HG02610 (cell line): Measurements from ENCODE around the gene ZBTB16.

Source experiments
- ATAC-seq: cut with Tn5 transposase; IDR thresholded peaks from one replicate; pipeline ENCODE4 v1.9.1; 2021; ENCODE audit warnings: mild to moderate bottlenecking, moderate library complexity; ENCODE audit not compliant: unreplicated experiment

The ZBTB16 gene

DNA sequence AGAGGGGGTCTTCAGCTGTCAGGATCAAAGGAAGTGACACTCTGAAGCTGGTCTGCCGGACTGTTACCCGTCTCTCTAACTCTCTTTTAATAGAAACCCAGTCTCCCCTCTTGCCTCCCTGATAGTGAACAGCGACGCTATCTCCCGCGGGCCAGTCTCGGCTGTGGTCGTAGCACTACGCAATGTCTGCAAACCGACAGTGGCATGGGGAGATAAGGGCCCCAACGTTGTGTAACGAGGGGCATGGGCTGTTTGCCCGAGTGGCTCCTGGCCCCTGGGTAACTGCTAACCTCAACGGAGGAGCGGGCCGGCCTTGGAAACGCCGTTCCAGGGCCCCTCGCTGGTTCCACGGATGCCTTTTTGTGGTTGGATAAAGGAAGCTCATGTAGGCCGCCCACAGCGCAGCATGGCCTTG is 23.3 kb downstream of the ZBTB16 start:
- no peak for ATAC-seq

DNA sequence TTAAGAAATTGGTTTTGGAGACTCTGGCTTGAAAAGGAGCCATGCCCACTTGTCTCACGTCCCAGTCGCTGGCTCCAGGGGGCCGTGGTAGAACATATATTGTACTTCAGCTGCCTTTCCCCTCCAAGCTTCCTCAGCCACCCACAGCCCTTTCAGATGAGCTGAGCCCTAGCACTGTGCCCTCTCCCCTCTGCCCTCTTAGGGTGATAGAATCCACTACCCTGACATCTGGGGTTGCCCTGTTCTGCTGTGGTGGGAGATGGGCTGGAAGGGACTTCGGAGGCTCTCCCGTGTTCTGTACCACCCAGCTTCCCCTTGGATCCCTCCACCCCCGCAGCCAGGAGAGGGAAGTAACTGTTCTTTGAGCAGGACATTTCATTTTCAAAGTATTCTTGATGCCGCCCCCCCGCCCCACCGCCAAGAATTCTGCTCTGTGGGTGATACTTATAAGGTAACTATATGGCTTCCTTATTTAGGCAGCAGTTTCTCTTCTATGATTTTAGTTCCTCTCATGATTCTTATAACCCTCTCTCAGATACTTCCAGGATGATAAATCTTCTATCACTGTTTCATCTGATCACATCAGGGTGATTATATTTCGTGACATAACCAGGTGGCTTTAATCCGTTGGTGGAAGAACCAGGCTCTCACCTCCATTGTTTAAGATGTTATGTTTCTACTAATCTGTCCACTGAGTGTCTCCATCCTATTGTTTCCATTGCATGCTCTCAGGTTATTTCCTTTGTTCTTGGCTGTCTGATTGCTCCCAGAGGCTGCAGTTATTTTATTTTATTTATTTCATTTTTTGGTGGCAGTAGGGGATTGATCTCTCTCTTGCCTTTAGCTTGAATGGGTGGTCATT is 24.1 kb downstream of the ZBTB16 start:
- ATAC-seq: no peak

DNA sequence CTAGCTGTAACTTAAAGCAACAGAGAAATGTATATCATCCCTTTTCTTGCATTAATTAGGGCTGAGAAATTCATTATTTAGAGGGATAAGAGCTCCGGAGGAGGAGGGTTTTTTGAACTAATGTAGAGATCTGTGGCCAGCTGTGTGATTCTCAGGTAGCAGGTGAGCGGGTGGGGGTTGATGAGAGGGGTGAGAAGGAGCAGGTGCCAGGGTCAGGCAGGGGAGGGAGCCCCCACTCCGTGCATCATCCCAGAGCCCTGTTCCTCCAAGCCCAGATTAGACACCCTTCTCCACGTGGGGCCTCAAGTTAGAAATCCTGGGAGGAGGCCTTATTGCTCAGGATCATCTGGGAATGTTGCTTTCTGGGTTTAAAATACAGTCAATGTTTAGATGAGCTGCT is 24.9 kb downstream of the ZBTB16 start:
- ATAC-seq: no peak

DNA sequence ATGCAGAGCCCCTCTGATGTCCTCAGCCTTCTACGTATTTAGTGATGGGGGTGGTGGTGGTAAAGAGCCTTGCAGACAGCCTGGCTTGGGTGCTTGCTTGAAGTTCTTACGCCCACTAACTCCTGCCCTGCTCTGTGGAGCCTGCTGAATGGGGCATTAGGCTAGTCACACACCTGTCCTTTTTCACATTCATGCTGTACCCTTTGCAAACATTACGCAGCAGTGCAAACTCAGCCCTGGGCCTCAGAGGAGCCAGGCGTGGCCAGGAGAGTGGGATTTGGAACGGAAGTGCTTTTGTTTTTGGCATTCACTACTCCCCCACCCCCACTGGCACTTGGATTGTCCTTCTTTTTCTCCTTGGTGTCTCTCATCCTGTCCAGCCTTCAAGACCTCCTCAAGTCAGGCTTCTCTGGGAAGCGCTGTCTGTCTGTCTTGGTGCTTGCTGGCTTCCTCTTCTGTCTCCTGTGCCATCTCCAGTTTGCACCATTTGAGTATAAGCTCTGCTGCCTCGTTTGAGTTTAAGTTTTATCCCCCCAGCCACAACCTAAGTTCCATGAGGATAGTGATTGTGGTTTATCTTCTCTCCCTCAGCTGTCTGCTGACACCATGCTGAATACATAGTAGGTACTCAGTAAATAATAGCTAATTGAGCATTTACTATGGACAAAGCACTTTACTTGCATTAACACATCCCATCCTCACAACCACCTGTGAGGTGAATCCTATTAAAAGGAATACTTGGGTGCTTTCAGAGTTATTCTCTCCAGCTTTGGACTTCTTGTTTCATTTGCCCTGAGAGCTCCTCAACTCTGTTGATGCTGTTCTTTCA is 26.7 kb downstream of the ZBTB16 start:
- no peak for ATAC-seq

GRCh38 chr11:114087025-114087424 is 27.5 kb downstream of the ZBTB16 start:
- ATAC-seq: no peak

DNA sequence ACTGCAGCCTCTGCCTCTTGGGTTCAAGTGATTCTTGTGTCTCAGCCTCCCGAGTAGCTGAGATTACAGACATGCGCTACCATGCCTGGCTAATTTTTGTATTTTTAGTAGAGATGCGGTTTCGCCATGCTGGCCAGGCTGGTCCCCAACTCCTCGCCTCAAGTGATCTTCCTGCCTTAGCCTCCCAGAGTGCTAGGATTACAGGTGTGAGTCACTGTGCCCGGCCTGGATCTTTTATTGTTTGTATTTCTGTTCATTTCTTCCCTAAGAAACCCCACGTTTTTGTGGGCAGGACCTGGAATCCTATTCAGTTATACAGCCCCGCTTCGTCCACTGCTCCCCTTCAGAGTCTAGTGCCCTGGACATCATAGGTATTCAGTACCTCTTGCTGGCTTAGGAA is 28.7 kb downstream of the ZBTB16 start:
- no peak for ATAC-seq

- ATAC-seq: no peak
Measured at GRCh38 chr11:114088836-114089235, 29.3 kb downstream of the ZBTB16 start.

GRCh38 chr11:114089748-114090147 is 30.2 kb downstream of the ZBTB16 start:
- ATAC-seq: no peak

DNA sequence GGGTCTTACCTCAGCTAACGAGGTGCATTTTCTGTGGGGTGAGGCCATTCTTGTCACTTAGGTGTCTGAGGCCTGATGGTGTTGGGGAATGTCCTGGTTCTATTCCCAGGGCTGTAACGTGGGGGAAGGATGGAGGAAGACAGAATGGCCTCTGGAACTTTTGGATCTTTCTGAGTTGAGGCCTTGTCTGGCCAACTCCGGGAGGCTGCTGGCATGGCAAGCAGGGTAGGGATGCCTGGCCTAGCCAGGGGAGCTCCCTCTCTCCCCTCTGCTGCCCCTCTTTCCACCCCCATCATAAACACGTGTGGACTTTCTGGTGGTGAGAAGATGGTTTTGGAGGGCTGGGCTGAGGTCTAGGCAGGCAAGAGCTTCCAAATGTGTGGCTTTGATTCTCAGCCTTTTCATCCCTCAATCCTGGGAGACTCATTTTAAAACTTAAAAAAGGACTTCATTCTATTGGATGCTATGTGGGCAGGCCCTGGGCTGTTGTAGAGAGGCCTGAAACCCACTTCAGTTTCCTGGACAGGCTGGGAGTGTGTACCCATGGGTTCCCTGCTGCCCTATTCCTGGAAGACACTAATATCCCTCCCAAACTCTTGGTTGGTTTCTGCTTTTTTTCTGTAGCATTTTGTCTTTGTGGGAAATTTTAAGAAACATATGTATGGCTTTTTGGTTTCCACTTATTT is 30.9 kb downstream of the ZBTB16 start:
- ATAC-seq: no peak

DNA sequence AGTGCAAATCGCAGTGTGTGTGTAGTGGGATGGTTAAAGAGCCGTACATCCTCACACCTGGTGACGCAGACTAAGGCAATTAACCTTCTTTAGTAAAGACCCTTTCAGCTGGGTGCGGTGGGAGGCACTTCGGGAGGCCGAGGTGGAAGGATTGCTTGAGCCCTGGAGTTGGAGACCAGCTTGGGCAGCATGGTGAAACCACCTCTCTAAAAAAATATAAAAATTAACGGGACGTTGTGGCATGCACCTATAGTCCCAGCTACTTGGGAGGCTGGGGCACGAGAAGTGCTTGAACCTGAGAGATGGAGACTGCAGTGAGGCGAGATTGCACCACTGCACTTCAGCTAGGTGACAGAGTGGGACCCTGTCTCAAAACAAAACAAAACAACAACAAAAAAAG is 31.5 kb downstream of the ZBTB16 start:
- no peak for ATAC-seq

DNA sequence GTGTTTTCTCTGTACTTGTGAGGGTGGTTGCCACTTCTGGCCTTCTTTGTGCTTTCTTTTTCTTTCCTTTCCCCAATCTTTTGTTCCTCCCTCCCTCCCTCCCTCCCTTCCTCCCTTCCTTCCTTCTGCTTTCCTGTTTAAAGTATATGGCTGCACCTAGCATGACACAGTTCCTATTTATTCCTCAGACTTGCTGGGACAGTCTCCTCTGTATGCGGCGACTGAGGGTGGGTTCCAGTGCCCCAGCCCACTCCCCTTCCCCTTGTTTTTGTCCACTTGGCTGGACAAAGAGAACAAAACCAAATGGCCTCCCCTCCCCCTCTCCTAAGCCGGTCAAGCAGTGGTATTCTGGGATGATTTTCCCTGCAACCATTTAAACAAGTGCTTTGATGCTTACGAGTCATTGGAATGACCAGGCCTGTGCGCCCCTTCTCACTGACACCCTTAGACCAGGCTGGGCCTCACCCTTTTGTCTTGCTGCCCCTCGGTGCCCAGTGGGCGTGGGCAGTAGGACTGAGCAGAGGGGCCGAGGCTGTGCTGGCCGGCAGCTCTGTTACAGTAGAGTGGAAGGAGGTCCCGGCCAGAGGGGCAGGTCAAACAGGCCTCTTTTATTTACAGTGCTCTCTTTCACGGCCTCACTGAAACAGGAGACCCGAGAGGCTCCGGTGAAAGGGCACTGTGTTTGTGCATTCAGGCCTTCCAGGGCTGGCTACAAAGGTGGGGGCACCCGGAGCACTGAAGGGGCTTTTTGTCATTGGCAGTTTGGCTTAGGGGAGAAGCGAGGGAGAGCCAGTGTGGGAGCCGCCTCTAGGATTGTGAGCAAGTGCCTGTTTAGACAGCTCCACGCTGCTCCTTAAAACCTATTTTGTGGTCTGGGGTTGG is 32.2 kb downstream of the ZBTB16 start:
- ATAC-seq: no peak

- ATAC-seq: no peak
Measured at GRCh38 chr11:114092478-114092877, 33.0 kb downstream of the ZBTB16 start.

- no peak for ATAC-seq
Measured at GRCh38 chr11:114092953-114093352, 33.4 kb downstream of the ZBTB16 start.

GRCh38 chr11:114094516-114094915 is 35.0 kb downstream of the ZBTB16 start:
- no peak for ATAC-seq

GRCh38 chr11:114095899-114096298 is 36.4 kb downstream of the ZBTB16 start:
- no peak for ATAC-seq

DNA sequence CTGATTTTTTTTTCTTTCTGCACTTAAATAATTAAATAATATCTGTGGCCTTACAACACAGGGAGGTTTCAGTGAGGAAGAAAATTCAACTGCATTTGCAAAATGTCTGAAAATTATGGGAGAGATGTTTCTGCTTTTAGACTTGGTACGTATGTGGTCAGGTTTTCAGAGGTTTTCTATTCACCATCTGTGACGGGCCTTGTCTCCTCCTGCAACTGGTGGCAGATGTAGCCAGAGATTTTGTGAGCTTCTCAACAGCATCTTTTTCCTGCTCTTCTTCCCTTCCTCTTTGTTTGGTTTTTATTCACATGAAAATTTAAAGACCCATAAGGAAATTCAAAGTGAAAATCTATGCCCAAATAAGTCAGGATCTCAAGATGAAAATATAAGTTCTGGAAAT is 38.3 kb downstream of the ZBTB16 start:
- ATAC-seq: no peak

DNA sequence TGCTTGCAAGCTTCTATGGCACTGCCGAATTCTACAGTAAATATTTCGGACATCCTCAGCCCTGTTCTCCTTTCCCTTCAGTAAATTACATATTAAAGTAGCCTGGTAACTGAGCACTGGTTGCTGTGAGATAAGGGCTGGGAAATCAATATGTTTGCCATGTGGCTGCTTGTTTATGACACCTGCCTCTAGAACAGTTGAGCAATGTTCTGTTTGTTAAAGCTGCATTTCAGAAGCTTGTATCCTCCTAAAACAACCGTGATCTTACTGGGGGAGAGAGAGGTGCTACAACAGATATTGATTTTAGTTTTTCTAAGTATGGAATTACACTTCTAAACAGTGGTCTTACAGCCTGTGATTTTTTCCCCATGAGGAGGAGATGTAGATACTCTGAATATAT is 39.4 kb downstream of the ZBTB16 start:
- ATAC-seq: no peak

DNA sequence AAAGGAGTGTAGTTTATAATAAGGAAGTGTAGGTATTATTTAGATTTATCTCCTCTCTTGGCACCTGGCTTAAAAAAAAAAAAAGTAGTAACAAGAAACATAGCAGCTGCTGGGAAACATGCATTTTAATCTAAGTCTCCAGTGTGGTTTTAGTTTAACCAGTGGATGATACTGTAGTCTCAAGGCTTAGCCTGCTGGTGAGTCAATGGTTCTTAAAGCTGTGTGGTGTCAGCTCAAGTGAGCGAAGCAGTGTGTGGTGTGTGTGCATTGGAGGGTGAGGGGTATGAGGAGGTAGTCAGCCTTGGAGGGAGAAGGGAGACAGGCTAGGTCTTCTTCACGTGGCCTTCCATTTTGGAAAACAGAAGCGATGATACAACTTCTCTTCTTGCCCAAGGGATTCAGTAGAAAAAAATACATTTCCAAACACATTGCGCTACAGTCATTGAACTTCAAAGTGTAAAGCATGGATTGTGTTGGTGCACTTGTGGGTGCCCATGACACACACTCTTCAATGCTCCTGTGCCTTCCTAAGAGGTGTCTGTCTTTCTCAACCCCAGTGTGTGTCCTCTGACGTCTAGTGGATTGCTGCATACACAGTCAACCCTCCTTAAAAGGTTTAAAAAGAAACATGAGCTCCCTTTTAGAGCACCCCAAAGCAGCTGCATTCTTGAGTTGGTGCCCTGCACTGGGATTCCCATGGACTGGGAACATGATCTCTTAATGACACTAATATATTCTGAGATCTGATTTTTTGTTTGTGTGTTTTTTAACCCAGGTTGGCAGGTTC is 40.1 kb downstream of the ZBTB16 start:
- no peak for ATAC-seq

- no peak for ATAC-seq
Measured at GRCh38 chr11:114102993-114103896, 43.7 kb downstream of the ZBTB16 start.
